GM10847 (cell line): ENCODE results near the gene CLSTN1.

Experiments
- POLR2A ChIP-seq: IDR thresholded peaks from 2 replicates; pipeline ENCODE4 v1.6.1; 2011; ENCODE audit not compliant: insufficient read length; ENCODE audit errors: extremely low read depth

The CLSTN1 gene

DNA sequence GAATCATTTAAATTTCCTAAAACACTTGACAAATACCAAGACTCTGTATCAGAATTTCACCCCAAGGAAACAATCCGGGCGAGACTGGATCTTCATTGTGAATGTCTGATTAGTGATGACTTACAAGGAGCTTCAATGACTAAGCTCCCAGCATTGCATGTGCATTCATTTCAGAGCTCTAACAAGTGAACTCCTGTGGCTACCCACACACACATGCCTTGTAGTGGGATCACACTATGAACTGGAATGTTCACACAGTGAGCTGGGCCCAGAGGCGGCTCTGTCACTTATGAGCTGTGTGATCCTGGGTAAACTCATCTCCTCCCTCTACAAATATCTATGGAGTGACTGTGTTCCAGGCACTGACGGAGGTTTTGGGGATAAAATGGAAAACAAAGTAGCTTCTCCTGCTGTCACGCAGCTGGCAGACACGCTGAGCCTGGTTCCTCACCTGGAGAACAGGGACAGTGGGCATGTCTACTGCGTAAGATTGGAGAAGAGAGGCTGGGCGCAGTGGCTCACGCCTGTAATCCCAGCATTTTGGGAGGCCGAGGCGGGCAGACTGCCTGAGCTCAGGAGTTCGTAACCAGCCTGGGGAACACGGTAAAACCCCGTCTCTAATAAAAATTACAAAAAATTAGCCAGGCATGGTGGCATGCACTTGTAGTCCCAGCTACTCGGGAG lies 56.9 kb downstream of the CLSTN1 start:
- no peak for TF ChIP-seq POLR2A

DNA sequence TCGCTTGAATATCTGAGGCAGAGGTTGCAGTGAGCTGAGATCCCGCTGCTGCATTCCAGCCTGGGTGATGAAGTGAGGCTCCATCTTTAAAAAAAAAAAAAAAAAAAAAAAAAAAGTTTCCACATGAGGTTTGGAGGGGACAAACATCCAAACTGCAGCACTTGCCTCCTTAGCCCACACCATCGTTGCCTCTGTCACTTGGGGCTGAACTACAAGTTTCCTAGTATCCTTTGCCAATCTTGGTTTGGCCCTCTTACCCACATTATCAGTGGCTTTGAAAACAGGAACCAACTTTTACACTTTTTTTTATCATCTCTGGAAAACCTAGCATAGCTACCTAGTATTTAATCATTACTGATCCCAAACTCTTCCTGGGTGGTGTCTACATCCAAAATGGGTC lies 59.2 kb downstream of the CLSTN1 start:
- no peak for TF ChIP-seq POLR2A

DNA sequence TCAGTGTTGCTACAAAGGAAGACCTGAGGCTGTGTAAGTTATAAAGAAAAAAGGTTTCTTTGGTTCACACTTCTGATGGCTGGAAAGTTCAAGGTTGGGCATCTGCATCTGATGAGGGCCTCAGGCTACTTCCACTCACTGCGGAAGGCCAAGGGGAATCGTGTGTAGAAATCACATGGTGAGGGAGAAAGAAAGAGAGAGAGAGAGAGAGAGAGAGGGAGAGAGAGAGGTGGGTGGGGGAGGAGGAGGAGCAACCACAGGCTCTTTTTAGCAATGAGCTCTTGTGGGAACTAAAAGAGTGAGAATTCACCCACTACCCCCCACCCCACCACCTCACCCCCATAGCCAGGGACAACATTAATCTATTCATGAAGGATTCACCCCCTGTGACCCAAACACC lies 59.9 kb downstream of the CLSTN1 start:
- no peak for TF ChIP-seq POLR2A

DNA sequence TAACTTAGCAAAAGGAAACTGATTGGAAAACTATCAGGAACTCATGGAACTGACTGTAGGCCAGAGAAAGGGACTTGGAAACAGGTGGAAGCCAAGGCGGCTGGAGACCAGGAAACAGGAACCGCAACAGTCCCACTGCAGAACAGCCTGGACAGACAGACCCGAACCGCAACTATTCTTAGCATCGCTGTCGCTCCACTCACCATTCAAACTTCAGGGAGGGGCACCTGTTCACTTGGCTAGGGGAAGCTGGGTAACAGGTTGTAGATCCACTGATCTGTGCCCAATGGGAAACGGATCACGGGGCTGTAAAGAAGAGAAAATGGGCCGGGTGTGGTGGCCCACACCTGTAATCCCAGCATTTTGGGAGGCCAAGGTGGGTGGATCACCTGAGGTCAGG lies 61.9 kb downstream of the CLSTN1 start:
- TF ChIP-seq POLR2A = no peak

DNA sequence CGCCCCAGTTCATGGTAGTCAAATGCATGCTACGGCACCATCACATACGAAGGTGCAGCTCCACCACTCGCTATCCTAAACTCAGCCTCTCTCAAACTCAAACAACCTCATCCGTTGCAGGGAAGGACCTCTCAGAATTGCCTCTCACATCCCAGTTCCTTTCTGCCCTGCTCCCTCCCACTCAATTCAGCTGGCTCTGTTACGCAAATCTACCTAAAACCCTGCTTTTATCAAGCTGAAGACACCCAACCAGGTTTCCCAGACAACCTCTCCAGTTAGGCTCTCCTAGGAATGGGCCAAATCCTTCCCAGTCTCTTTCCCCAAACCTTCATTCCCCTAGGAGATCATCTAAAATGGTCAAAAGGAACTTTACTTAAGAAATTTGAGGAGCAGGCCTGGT lies 62.9 kb downstream of the CLSTN1 start:
- no peak for TF ChIP-seq POLR2A

DNA sequence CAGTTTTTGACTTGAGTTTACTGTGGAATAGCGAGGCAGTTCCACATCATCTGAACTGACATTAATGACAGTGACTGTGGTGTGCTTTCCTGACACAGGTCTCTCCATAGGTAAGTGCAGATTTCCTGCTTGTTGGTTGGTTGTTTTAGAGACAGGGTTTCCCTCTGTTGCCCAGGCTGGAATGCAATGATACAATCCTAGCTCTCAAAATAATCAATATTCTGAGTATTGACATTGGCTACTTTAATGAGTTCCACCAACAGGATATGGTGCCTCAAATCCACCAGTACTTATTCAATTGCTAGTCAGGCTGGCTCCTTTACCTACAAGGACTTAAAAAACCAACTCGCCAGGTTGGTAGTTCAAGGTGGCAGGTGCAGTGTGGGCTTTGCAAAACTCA lies 63.8 kb downstream of the CLSTN1 start:
- no peak for TF ChIP-seq POLR2A

DNA sequence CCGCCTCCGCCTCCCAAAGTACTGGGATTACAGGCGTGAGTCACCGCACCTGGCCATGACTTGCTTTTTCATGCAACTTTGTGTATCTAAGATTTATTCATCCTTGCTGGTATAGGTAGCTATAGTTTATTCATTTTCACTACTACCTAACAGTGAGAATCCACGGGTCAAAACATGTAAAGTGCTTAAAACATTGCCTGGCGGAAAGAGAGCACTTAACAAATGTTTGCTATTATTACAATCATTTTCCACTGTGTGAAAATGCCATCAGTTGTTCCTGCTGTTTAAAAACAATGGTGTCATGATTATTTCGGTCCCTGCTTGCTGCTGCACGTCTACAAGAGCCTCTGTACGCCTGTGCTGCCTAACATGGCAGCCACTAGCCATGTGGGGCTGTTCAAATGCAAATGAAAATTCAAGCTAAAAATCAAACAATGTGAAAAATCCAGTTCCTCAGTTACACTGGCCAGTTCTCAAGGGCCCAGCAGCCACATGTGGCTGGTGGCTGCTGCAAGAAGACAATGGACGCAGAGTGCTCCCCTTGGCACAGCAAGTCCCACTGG lies 65.1 kb downstream of the CLSTN1 start:
- no peak for TF ChIP-seq POLR2A

DNA sequence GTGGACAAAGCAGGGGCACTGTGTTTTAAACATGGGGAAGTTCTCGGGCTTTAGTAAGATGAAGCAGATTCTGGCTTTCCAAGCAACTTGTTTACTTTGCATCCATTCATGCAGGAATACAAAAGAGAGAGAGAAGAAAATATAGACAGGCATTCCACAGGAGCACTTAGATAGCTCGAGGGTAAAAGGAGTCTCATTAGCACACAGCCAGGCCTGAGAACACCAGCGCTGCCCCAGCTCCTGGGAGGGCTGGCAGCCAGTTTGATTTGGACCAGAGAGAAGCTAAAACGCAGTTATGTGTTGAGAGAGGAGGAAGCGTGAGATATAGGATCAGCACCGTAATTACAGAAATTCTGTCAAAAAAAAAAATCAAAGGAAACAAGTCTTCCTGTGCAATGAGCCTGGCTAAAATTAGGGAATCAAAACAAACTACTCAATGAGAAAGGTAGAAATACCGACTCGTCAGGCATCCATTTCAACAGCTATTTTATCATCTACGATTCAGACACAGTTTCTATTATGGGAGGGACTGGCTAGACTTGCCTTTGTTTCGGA lies 68.2 kb downstream of the CLSTN1 start:
- TF ChIP-seq POLR2A = no peak

DNA sequence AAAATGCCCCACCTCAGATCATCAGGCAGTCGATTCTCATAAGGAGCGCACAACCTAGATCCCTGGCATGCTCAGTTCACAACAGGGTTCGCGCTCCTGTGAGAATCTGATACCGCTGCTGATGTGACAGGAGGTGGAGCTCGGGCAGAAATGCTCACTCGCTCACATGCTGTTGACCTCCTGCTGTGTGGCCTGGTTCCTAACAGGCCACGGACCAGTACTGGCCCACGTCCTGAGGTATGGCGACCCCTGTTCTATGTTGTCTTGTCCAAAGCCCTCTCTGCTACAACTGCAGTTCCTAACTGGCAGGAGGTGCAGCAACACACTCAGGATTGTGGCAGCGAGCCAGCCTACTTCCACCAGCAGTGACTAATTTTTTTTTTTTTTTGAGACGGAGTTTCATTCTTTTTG lies 70.6 kb downstream of the CLSTN1 start:
- TF ChIP-seq POLR2A = no peak

DNA sequence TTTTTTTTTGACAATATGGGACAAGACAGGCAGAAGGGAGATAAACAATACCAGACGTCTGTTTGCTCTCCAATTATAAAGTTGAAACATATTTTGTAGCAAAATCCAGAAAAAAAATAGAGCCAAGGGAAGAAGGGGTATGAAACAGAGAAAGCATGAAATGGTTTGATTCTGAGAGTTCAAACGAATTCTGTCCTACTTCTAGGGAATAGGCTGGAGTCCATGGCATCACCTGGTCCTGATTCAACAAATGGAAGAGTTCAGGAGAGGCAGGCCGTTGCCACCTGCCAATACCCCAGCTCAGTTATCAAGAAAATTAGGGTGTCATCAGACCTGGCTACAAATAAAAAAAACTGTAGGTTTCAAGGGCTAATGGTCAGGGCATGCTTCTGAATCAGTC lies 71.8 kb downstream of the CLSTN1 start:
- TF ChIP-seq POLR2A = no peak

DNA sequence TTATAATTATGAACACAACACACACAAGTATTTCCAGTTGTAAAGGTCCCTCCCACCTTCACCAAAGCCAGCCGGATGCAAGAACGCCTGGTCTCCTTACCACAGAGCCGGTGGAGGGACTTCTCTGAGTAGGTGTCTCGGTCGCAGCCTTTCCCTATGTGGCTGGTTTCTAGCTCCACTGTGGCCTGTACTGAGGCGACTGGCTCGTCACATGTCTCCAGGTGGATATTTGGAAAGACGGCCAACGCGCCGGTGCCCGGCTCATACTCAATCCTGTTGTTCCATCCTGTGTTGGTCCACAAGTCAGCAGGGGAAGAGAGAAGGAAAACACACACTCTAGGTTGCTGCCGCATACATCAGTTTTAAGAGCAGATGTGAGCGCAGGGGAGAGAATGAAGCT lies 74.4 kb downstream of the CLSTN1 start:
- TF ChIP-seq POLR2A = no peak

DNA sequence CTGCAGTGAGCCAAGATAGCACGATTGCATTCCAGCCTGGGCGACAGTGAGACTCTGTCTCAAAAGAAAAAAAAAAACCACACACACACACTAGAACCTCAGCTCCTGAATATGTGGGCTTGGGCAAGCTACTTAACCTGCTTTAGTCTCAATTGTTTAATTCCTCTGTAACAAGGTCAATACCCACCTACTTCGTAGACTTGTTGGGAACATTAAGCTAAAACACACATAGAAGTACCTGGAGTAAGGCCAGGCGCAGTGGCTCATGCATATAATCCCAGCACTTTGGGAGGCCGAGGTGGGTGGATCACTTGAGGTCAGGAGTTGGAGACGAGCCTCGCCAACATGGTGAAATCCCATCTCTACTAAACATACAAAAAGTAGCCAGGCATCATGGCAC lies 77.1 kb downstream of the CLSTN1 start:
- TF ChIP-seq POLR2A = no peak

DNA sequence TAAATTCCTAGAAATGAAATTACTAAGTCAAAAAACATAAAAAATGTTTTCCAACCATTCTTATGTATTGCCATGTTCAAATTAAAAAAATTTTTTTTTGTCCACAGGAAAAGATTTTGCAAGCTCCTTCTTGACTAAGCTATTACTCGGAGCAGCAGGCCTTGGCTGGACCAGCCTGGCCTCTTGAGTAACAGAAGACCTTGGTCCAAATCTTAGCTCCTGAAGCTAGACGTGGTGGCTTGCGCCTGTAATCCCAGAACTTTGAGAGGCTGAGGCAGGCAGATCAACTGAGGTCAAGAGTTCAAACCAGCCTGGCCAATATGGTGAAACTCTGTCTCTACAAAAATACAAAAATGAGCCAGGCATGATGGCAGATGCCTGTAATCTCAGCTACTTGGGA lies 77.6 kb downstream of the CLSTN1 start:
- no peak for TF ChIP-seq POLR2A

DNA sequence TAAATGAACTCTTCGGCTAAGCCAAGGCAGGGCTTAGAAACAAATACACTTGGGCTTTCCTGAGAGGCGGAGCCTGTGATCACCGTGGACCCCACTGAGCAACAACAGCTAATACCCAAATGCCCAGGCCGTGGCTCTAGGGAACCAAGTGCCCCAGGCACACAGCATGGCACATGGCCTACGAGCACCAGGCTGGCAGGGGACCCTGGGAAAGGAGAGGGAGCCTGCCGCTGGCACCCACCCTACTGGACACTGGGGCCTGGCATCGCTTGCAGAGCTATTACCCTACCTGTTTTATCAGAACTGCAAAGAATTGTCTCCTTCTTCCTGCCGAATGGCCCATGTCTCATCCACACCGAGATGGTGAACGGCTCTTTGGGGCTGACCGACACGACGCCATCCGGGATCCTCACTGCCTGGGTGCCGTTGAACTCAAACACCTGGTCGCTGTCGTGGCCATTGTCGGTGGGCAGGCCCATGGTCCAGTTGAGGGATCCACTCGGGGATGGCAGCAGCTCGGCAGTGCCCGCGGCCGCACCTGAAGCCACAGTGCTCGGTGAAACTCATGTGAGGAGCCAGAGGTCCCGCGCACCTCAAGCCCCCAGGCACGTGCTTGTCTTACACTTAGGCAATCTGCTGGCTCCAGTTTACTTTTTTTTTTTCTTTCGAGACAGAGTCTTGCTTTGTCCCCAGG lies 79.5 kb downstream of the CLSTN1 start:
- no peak for TF ChIP-seq POLR2A

DNA sequence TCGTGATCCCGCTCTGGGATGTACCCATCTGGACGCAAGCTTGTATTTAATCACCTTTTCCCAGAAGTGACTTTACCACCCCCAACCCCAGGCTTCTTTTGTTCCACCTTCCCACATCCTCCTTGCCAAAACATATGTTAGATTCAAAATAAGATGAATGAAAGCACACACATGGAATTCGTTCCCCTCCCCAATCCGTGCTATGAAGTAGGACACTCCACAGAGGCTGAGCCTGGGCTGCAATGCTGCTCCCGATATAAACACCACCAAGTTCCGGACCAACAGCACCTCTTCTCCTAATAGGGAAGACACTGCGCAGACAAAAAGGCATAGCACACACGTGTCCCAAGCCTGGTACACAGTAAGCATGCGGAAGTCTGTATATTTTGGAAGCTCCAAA lies 86.1 kb downstream of the CLSTN1 start:
- no peak for TF ChIP-seq POLR2A

DNA sequence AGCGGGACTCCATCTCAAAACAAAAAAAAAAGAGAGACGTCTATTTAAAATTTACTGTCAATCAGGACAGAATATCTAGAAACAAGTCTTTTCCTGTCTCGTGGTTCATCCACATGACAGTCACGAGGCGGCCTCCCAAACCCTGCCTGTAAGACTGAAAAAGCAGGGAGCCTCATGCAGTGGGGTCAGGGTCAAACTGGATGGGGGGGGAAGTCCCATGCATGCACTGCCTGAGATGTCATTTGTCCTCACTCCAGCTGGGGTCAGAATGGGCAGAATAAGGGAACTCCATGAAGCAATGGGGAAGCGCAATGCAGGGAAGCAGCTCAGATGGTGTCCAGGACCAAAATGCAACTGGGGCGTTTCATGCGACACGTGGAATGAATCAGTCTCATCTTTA lies 86.7 kb downstream of the CLSTN1 start:
- TF ChIP-seq POLR2A = no peak
